Mucosa of stomach (tissue), 1 donor: ENCODE results near the gene ZSCAN22.
A peak's percentile ranks its signal among the peaks of the same experiment; 100 is the strongest.

Source experiments
- H3K27me3 ChIP-seq: one replicate; pipeline ENCODE4 v1.7.0; 2013; ENCODE audit warnings: mild to moderate bottlenecking, low read length; ENCODE audit not compliant: control insufficient read depth, insufficient read depth
- H3K36me3 ChIP-seq: one replicate; pipeline ENCODE4 v1.7.0; 2013; ENCODE audit warnings: low read length; ENCODE audit not compliant: control insufficient read depth, insufficient read depth
- H3K4me1 ChIP-seq: one replicate; pipeline ENCODE4 v1.7.0; 2013; ENCODE audit warnings: mild to moderate bottlenecking, low read length; ENCODE audit not compliant: control insufficient read depth, insufficient read depth
- H3K4me3 ChIP-seq: one replicate; pipeline ENCODE4 v1.7.0; 2013; ENCODE audit warnings: low read length
- H3K9ac ChIP-seq: one replicate; pipeline ENCODE4 v1.7.0; 2013; ENCODE audit warnings: mild to moderate bottlenecking, low read length, moderate library complexity
- H3K9me3 ChIP-seq: one replicate; pipeline ENCODE4 v1.7.0; 2013; ENCODE audit warnings: mild to moderate bottlenecking, low read length, moderate library complexity; ENCODE audit not compliant: control insufficient read depth
- donor health status: Pancreatic carcinoma.

ZSCAN22 gene

DNA sequence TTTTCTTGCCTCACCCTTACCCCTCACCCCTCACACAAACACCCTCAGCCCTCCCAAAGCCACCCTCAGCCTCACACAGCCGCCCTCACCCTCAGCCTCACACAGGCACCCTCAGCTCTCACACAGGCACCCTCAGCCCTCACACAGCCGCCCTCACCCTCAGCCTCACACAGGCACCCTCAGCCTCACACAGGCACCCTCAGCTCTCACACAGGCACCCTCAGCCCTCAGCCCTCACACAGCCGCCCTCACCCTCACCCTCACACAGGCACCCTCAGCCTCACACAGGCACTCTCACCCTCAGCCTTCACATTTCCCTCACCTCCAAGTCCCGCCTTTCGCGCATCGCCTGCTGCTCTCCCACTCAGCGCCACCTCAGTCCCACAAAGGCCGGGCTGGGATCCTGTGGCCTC is 287 bp upstream of the ZSCAN22 start:
- no peaks in the 10 kb centered on the region for H3K27me3 ChIP-seq
- H3K4me1 ChIP-seq: peaks cover 31% of the 10 kb centered on the region
- peak overlapping the region; percentile 77 for H3K9ac ChIP-seq
- no peaks in the 10 kb centered on the region for H3K36me3 ChIP-seq
- H3K4me3 ChIP-seq: peak overlapping the region; percentile 91
- no peaks in the 10 kb centered on the region for H3K9me3 ChIP-seq

DNA sequence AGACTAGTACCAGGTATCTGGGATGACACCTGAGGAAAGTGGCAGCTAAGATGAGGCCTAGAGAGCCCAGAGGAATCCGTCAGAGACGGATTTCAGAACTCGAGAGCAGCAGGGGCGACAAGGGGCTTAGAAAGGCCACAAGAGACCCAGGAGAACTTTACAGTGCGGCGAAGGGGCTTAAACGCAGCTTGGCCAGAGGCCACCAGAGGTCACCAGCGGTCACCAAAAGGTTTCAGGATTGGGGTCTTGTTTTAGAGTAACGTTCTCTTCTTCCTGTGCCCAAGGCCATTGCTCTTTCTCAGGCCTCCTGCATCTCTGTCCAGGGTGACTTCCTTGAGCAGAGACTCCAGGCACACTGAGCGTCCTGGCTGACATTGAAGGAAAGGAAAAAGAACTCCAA is 2.2 kb downstream of the ZSCAN22 start:
- Histone ChIP-seq H3K27me3 (no peaks in the 10 kb centered on the region), H3K4me3 (no peak overlapping the region), H3K9ac (no peak overlapping the region), H3K9me3 (no peaks in the 10 kb centered on the region), H3K36me3 (no peaks in the 10 kb centered on the region), H3K4me1 (peaks cover 31% of the 10 kb centered on the region)

DNA sequence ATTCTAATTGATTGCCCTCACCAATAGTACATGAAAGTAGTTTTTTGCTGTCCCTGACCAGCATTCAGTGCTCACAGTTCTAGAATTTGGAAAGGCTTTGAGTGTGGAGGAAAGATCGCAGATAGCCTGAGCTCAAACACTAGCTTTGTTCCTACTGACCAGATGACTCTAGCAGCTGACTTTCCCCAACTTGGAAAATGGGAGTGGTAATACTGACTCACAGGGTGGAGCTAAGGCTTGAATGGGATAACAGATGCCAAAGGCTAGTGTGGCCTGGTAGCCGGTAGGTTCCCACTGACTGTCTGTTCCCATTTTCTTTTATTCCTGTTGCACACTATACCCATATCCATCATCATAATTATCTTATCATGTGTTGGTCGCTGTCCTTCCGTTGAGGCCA is 3.7 kb downstream of the ZSCAN22 start:
- Histone ChIP-seq H3K36me3 (no peaks in the 10 kb centered on the region), H3K27me3 (no peaks in the 10 kb centered on the region), H3K9ac (no peak overlapping the region), H3K4me3 (no peak overlapping the region), H3K4me1 (peaks cover 26% of the 10 kb centered on the region), H3K9me3 (no peaks in the 10 kb centered on the region)

DNA sequence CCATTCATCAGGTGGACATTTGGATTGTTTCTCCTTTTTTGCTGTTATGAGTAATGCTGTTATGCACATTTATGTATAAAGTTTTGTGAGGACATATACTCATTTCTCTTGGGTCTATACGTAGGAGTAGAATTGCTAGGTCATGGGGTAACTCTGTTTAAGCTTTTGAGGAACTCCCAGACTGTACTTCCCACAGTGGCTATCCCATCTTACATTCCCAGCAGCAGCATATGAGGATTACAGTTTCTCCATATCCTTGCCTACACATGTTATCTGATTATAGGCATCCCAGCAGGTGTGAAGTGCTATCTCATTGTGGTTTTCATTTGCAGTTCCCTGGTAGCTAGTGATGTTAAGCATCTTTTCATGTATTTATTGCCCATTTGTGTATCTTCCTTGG is 5.9 kb downstream of the ZSCAN22 start:
- Histone ChIP-seq H3K27me3 (no peaks in the 10 kb centered on the region), H3K9me3 (no peaks in the 10 kb centered on the region), H3K9ac (no peak overlapping the region), H3K36me3 (peaks cover 8% of the 10 kb centered on the region), H3K4me3 (no peak overlapping the region), H3K4me1 (peaks cover 18% of the 10 kb centered on the region)

DNA sequence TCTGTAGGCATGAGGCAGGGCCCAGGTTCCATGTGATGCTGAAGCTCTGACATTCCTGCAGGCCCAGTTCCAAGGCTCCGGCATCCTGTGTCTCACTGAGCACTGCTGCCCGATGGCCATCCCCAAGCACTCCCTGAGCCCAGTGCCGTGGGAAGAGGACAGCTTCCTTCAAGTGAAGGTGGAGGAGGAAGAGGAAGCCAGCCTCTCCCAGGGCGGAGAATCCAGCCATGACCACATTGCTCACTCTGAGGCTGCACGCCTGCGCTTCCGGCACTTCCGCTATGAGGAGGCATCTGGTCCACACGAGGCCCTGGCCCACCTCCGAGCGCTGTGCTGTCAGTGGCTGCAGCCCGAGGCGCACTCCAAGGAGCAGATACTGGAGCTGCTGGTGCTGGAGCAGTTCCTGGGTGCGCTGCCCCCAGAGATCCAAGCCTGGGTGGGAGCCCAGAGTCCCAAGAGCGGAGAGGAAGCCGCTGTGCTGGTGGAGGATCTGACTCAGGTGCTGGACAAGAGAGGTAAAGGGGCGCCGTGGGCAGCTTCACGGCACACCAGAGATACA is 8.0 kb downstream of the ZSCAN22 start:
- H3K36me3 ChIP-seq: peaks cover 8% of the 10 kb centered on the region

DNA sequence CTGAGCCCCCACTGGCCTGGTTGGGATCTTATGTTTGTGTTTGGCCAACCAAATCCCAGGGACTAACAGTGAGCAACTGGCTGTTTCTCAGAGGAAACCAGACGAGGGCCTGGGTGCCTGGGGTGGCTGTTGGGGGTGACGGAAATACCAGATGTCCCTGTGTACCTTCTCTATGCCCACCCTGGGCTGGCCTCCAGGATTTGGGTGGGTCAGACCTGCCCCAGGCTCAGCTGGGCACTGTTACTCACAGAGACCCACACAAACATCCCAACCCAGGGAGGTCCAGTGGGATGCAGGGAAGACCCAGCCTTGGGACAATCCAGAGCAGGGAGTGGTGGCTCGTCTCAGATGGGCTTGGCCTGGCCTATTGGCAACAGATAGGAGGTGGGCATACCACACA is 8.8 kb downstream of the ZSCAN22 start:
- Histone ChIP-seq H3K4me3 (no peak overlapping the region), H3K4me1 (peaks cover 5% of the 10 kb centered on the region), H3K36me3 (peaks cover 8% of the 10 kb centered on the region), H3K9ac (no peak overlapping the region), H3K27me3 (no peaks in the 10 kb centered on the region), H3K9me3 (no peaks in the 10 kb centered on the region)

More for the DNA sequence above, 8.0 kb downstream of the ZSCAN22 start:
- H3K4me3 ChIP-seq: no peak overlapping the region
- peaks cover 11% of the 10 kb centered on the region for H3K4me1 ChIP-seq
- H3K9me3 ChIP-seq: no peaks in the 10 kb centered on the region
- no peak overlapping the region for H3K9ac ChIP-seq
- no peaks in the 10 kb centered on the region for H3K27me3 ChIP-seq

DNA sequence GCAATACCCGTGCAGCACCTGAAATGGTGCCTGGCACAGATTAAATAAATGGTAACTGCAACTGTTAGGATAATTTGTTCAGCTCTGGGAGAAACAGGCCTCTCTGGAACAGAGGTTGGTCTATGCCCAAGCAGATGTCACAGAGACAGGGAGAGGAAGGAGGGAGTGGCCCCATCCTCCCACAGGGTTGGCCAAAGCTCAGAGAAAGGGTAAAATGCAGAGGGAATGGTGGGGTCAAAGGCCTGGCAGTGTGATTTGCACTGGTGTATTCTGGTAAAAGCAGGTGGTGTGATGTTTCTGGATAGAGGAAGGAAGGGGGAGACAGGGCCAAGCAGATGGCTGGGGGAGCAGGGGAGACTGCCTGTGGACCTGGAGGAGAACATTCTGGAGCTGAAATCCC is 9.4 kb downstream of the ZSCAN22 start:
- Histone ChIP-seq H3K36me3 (peaks cover 8% of the 10 kb centered on the region), H3K27me3 (no peaks in the 10 kb centered on the region), H3K9ac (no peak overlapping the region), H3K9me3 (no peaks in the 10 kb centered on the region), H3K4me3 (no peak overlapping the region), H3K4me1 (no peaks in the 10 kb centered on the region)

DNA sequence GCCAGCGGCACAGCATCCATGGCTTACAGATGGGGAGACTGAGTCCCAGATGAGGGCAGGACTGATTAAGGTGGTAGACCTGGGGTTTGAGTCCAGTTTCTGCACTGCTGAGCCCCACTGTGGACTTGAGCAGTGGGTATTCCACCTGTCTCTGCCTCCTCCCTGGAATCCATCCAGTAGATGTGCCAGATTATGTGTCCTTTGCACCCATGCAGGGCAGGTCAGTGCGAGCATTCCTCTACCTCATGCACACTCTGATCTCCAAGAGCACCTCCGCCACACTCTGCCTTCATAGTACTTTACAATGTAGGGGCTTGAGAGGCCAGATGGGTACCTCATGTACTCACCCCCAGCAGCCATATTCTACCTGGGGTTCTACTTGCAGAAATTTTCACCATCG is 10.0 kb downstream of the ZSCAN22 start:
- H3K27me3 ChIP-seq: no peaks in the 10 kb centered on the region
- H3K4me3 ChIP-seq: no peak overlapping the region
- peaks cover 8% of the 10 kb centered on the region for H3K36me3 ChIP-seq
- H3K9ac ChIP-seq: no peak overlapping the region
- H3K9me3 ChIP-seq: no peaks in the 10 kb centered on the region
- H3K4me1 ChIP-seq: no peaks in the 10 kb centered on the region

DNA sequence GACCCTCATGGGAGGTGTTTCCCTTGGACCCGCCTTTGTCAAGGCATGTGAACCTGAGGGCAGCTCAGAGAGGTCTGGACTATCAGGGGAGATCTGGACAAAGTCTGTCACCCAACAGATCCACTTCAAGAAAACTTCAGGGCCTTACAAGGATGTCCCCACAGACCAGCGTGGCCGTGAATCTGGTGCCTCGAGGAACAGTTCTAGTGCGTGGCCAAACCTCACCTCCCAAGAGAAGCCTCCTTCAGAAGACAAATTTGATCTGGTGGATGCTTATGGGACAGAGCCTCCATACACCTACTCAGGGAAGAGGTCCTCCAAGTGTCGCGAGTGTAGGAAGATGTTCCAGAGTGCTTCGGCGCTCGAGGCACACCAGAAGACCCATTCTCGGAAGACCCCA is 11.5 kb downstream of the ZSCAN22 start:
- no peak overlapping the region for H3K9ac ChIP-seq
- H3K9me3 ChIP-seq: no peaks in the 10 kb centered on the region
- peaks cover 8% of the 10 kb centered on the region for H3K36me3 ChIP-seq
- no peaks in the 10 kb centered on the region for H3K27me3 ChIP-seq
- no peak overlapping the region for H3K4me3 ChIP-seq
- no peaks in the 10 kb centered on the region for H3K4me1 ChIP-seq

DNA sequence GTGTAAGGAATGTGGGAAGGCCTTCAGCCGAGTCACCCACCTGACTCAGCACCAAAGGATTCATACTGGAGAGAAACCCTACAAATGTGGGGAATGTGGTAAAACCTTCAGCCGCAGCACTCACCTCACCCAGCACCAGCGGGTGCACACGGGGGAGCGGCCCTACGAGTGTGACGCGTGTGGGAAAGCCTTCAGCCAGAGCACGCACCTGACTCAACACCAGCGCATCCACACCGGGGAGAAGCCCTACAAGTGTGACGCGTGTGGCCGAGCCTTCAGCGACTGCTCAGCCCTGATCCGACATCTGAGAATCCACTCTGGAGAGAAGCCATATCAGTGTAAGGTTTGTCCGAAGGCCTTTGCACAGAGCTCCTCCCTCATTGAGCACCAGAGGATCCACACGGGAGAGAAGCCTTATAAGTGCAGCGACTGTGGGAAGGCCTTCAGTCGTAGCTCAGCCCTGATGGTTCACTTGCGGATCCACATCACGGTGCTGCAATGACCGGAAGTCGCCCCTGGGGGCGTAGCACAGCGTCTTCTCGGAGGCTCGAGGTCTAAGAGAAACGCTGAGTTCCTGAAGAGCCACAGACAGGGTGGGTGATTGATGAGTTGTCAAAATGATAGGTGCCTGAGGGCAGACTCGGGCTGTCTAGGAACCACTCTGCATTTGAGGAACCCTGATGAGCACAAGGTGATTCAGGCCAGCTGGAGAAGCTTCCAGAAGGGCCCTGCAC is 12.2 kb downstream of the ZSCAN22 start:
- Histone ChIP-seq H3K9me3 (no peaks in the 10 kb centered on the region), H3K9ac (no peak overlapping the region), H3K36me3 (peaks cover 8% of the 10 kb centered on the region), H3K4me3 (no peak overlapping the region), H3K4me1 (no peaks in the 10 kb centered on the region), H3K27me3 (no peaks in the 10 kb centered on the region)

DNA sequence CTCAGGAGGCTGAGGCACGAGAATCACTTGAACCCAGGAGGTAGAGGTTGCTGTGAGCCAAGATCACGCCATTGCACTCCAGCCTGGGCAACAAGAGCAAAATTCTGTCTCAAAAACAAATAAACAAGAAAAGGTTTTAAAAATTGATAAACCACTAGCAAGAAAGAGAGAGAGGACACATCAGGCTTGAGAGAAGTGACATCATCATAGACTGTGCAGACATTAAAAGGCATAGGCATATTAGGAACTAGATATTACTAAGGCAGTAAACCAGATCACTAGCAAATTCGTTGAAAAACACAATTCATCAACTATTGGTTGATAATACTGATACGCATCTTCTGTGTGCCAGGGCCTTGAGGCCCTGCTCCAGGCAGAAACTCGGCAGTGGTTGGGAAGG is 18.8 kb downstream of the ZSCAN22 start:
- H3K36me3 ChIP-seq: no peaks in the 10 kb centered on the region
- H3K4me1 ChIP-seq: peaks cover 5% of the 10 kb centered on the region
- H3K9ac ChIP-seq: no peak overlapping the region
- H3K4me3 ChIP-seq: no peak overlapping the region
- peaks cover 41% of the 10 kb centered on the region for H3K27me3 ChIP-seq
- no peaks in the 10 kb centered on the region for H3K9me3 ChIP-seq

DNA sequence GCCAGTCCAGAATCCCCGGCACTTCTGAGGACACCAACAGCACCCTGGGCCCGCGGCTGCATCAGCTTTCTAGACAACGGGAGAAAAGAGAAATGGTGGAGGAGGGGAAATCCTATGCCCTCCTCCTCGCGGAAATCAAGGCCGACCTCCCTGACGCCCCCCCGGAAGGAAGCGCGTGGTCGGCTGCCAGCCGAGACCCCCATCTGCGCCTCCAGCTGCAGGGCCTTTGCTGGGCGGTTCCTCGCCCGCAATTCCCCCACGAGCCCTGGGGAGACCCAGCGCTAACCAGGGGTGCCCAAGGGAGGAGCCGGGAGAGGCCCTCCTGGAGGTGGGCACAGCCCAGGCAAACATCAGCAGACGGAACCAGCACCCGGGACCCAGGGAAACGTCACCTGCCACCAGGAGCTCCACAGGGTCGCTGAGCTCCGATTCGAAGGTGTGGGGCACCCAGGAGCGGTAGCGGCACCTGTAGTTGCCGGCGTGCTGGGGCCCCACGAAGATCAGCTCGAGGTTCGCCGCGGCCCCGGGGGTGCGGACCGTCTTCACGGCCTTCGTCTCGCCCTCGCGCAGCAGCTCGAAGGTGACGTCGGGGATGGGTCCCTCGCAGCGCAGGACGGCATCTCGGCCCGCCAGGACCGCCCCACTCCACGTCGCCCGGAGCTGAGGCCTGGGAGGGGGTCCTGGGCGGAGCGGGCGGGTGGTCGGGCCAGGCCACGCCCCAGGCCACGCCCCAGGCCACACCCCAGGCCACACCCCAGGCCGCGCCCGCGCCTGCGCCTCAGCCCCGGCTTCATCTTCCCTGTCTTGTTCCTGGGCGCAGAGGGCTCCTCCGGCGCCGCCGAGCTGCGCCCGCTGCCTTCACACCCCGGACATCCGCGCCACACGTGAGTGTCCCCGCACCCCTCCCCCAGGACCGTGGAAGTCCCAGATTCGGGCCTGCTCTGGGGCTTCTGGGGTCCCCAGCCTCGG is 20.5 kb downstream of the ZSCAN22 start:
- Histone ChIP-seq H3K4me1 (peaks cover 5% of the 10 kb centered on the region), H3K4me3 (no peak overlapping the region), H3K27me3 (peaks cover 52% of the 10 kb centered on the region)

More for the DNA sequence above, 20.5 kb downstream of the ZSCAN22 start:
- Histone ChIP-seq H3K36me3 (no peaks in the 10 kb centered on the region), H3K9ac (peak overlapping the region; percentile 41), H3K9me3 (no peaks in the 10 kb centered on the region)
